ENCODE results near the gene DIP2B. TPM values are rescaled to one million over a fixed set of nuclear protein-coding genes. Genes with fewer than 3 reads are reported as not detected.

The DIP2B gene
- total RNA-seq, 4 donors from 2014 or later = 68.6 to 97.2 (median 73.7) TPM

DNA sequence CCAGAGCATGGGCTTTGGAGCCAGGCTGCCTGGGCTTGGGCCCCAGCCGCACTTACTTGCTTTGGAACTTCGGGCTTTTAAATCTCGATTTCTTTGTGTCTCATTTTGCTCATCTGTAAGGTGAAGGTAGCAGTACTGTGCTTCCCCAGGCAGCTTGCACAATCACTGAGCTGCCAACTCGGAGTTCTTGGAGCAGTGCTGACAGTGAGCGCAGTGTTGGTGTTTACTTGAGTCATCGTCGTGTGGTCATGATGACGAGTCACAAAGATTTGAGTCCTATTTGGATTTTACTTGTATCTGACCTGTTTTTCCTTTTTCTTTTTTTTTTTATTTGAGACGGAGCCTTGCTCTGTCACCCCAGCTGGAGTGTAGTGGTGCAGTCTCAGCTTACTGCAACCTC is 227.8 kb downstream of the DIP2B start:
- no peak for DNase-seq (ENCODE audit: low spot score in 2 of 2)
- no peak overlapping the region for H3K4me3 ChIP-seq
- 88% methylated on average over 9 of the region's 9 CpGs for WGBS
- H3K4me1 ChIP-seq = no peaks in the 10 kb centered on the region
- TF ChIP-seq CTCF (IDR thresholded peaks at IDR 0.05) (no peak), POLR2A (IDR thresholded peaks at IDR 0.05) (no peak), POLR2AphosphoS5 (IDR thresholded peaks at IDR 0.05) (no peak), EP300 (IDR thresholded peaks at IDR 0.05) (no peak)
- H3K27me3 ChIP-seq = no peaks in the 10 kb centered on the region
- H3K36me3 ChIP-seq = peaks cover 97% of the 10 kb centered on the region
- H3K9me3 ChIP-seq = no peaks in the 10 kb centered on the region
- H3K27ac ChIP-seq = no peak overlapping the region

- WGBS = 79% methylated on average over 3 of the region's 3 CpGs
- H3K27me3 ChIP-seq = no peaks in the 10 kb centered on the region
- peaks cover 97% of the 10 kb centered on the region for H3K36me3 ChIP-seq
- TF ChIP-seq CTCF (IDR thresholded peaks at IDR 0.05) (no peak), EP300 (IDR thresholded peaks at IDR 0.05) (no peak), POLR2AphosphoS5 (IDR thresholded peaks at IDR 0.05) (no peak), POLR2A (IDR thresholded peaks at IDR 0.05) (no peak)
- no peaks in the 10 kb centered on the region for H3K9me3 ChIP-seq
- H3K4me3 ChIP-seq = no peak overlapping the region
- DNase-seq (ENCODE audit: low spot score in 2 of 2) = no peak
- no peaks in the 10 kb centered on the region for H3K4me1 ChIP-seq
- no peak overlapping the region for H3K27ac ChIP-seq
Measured at GRCh38 chr12:50733706-50734105, 228.9 kb downstream of the DIP2B start.

DNA sequence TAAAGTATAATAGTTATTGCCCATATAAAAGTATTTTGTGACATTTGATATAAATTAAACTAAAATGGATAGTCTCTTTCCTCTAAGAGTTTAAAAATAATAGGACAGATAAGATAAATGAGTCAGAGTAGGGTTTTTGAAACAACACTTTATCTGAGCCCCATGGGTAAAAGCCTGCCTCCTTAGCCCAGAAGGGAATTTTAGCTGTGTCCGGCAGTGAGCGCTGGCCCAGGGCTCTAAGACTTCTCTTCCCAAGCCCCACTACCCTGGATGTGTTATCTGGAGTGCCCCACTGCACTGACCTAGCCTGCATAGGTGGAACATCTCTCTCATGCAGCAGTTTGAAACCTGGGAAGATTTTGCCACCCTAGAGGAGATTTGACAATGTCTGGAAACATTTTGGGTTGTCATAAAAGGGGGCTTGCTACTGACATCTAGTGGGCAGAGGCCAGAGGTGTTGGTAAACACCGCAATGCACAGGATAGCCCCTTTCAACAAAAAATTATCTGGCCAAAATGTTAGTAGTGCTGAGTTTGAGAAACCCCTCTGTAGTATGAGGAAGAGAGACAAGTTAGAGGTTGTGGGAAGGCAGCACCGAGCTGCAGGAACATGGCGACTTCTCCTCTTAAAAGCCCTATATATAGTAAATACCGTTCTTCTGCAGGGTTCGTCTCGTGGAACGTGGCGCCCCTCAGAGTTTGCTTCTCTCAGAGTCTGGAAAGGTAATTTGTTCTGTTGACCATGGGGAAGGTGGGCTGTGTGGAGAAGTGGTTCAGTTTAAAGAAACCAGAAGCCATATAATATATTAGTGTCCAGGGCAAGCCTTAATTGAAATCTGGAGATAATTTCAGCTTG is 229.9 kb downstream of the DIP2B start:
- Histone ChIP-seq H3K36me3 (peaks cover 97% of the 10 kb centered on the region), H3K9me3 (no peaks in the 10 kb centered on the region), H3K4me1 (no peaks in the 10 kb centered on the region), H3K27me3 (no peaks in the 10 kb centered on the region), H3K4me3 (no peak overlapping the region), H3K27ac (no peak overlapping the region)
- TF ChIP-seq POLR2A (IDR thresholded peaks at IDR 0.05) (no peak), CTCF (IDR thresholded peaks at IDR 0.05) (peak in 1 of 2 donors; percentile 16)
- WGBS = 82% methylated on average over 10 of the region's 10 CpGs
- DNase-seq (ENCODE audit: low spot score in 2 of 2) = no peak

- no peak overlapping the region for H3K27ac ChIP-seq
- H3K9me3 ChIP-seq = no peaks in the 10 kb centered on the region
- no peaks in the 10 kb centered on the region for H3K4me1 ChIP-seq
- H3K36me3 ChIP-seq = peaks cover 97% of the 10 kb centered on the region
- H3K27me3 ChIP-seq = no peaks in the 10 kb centered on the region
- no peak overlapping the region for H3K4me3 ChIP-seq
- 95% methylated on average over 4 of the region's 7 CpGs for WGBS
- no peak for DNase-seq (ENCODE audit: low spot score in 2 of 2)
- no peak for TF ChIP-seq POLR2AphosphoS5 (IDR thresholded peaks at IDR 0.05)
- no peak for TF ChIP-seq POLR2A (IDR thresholded peaks at IDR 0.05)
- TF ChIP-seq EP300 (IDR thresholded peaks at IDR 0.05) = no peak
- TF ChIP-seq CTCF (IDR thresholded peaks at IDR 0.05) = no peak
Measured at GRCh38 chr12:50739611-50740010, 234.8 kb downstream of the DIP2B start.

GRCh38 chr12:50740307-50740706 is 235.5 kb downstream of the DIP2B start:
- Histone ChIP-seq H3K27ac (no peak overlapping the region), H3K4me1 (no peaks in the 10 kb centered on the region), H3K9me3 (no peaks in the 10 kb centered on the region), H3K36me3 (peaks cover 98% of the 10 kb centered on the region), H3K4me3 (no peak overlapping the region), H3K27me3 (no peaks in the 10 kb centered on the region)
- no peak for TF ChIP-seq POLR2A (IDR thresholded peaks at IDR 0.05)
- no peak for TF ChIP-seq POLR2AphosphoS5 (IDR thresholded peaks at IDR 0.05)
- no peak for TF ChIP-seq EP300 (IDR thresholded peaks at IDR 0.05)
- TF ChIP-seq CTCF (IDR thresholded peaks at IDR 0.05) = no peak
- DNase-seq (ENCODE audit: low spot score in 2 of 2) = no peak
- WGBS = 78% methylated on average over 2 of the region's 2 CpGs

Measured in suprapubic skin (tissue), 4 donors.